ENCODE results near the gene STPG4.

DNA sequence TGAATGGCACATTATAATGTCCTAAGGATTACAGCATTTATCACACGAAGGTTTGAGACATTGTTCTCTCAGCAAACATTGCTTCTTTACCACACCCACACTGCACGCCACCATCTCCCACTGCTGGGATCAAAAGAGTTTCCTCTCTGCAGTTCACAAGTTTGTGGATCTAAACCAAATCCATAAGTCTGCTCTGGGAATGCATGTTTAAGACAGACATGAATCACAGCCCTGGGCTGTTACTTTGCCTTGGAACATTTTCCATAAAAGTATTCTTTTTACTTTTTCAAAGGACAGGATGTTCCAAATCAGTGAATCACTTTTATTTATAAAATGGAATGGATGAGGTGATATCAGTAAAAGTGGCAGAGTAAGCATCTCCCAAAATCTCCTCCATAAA, 36.1 kb downstream of the STPG4 start:
- no peak for TF ChIP-seq OSR1 (CRISPR knock-in tag; IDR thresholded peaks at IDR 0.05)
- no peak for TF ChIP-seq RARB (CRISPR knock-in tag; IDR thresholded peaks at IDR 0.05)
- TF ChIP-seq ZFP30 (CRISPR knock-in tag; IDR thresholded peaks at IDR 0.05) = no peak
- TF ChIP-seq ZNF70 (CRISPR knock-in tag; IDR thresholded peaks at IDR 0.05) = no peak
- no peak for TF ChIP-seq GLIS3 (CRISPR knock-in tag; IDR thresholded peaks at IDR 0.05)
- TF ChIP-seq, protein P1, sequence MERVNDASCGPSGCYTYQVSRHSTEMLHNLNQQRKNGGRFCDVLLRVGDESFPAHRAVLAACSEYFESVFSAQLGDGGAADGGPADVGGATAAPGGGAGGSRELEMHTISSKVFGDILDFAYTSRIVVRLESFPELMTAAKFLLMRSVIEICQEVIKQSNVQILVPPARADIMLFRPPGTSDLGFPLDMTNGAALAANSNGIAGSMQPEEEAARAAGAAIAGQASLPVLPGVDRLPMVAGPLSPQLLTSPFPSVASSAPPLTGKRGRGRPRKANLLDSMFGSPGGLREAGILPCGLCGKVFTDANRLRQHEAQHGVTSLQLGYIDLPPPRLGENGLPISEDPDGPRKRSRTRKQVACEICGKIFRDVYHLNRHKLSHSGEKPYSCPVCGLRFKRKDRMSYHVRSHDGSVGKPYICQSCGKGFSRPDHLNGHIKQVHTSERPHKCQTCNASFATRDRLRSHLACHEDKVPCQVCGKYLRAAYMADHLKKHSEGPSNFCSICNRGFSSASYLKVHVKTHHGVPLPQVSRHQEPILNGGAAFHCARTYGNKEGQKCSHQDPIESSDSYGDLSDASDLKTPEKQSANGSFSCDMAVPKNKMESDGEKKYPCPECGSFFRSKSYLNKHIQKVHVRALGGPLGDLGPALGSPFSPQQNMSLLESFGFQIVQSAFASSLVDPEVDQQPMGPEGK (CRISPR knock-in tag; IDR thresholded peaks at IDR 0.05; ENCODE audit: borderline replicate concordance) = no peak
